Gastroesophageal sphincter (tissue), 4 donors: ENCODE data around the gene PDE5A. TPM values are rescaled to one million over a fixed set of nuclear protein-coding genes. Genes with fewer than 3 reads are reported as not detected.

Experiments
- ATAC-seq: fragments of 150-250 bp; one replicate; pipeline ENCODE4 v1.9.1; 2016; ENCODE audit warnings: mild to moderate bottlenecking, moderate library complexity
- H3K27ac ChIP-seq, 4 donors: fragments of 200-600 bp; sonication (generic) in 3 of 4; 1 replicate in 3 of 4; 2 replicates in 1 of 4; pipeline ENCODE4 v1.5.1; 2016 to 2019
- H3K27me3 ChIP-seq: fragments of 200-600 bp; sonication (generic); one replicate; pipeline ENCODE4 v1.5.1; 2019
- H3K36me3 ChIP-seq, 2 donors: fragments of 200-600 bp; sonication (generic); one replicate each; pipeline ENCODE4 v1.5.1; 2019; ENCODE audit warnings: control low read depth in 1 of 2
- H3K4me1 ChIP-seq, 3 donors: fragments of 200-600 bp; sonication (generic); 1 replicate in 2 of 3; 2 replicates in 1 of 3; pipeline ENCODE4 v1.5.1; 2016 to 2019; ENCODE audit warnings: control low read depth in 2 of 3
- H3K4me3 ChIP-seq, 2 donors: fragments of 200-600 bp; sonication (generic); one replicate each; pipeline ENCODE4 v1.5.1; 2019; ENCODE audit warnings: mild to moderate bottlenecking in 1 of 2, moderate library complexity in 1 of 2
- H3K9me3 ChIP-seq, 3 donors: fragments of 200-600 bp; sonication (generic); one replicate each; pipeline ENCODE4 v1.5.1; 2017 to 2019; ENCODE audit warnings: control low read depth in 2 of 3
- CTCF ChIP-seq, 4 experiments: fragments of 200-600 bp in 2 of 4; fragments of 450-650 bp in 2 of 4; sonication (generic) in 1 of 4; IDR thresholded peaks; one replicate each; pipeline ENCODE4 v1.5.1; 2017 to 2019; ENCODE audit warnings: antibody characterized with exemption in 4 of 4, mild to moderate bottlenecking in 2 of 4, moderate library complexity in 2 of 4
- EP300 ChIP-seq: sonication (generic); formaldehyde crosslinking; IDR thresholded peaks from one replicate; pipeline ENCODE4 v1.6.1; 2017; ENCODE audit warnings: antibody characterized with exemption, mild to moderate bottlenecking
- POLR2A ChIP-seq, 2 donors: fragments of 450-650 bp; IDR thresholded peaks; one replicate each; pipeline ENCODE4 v1.6.1; 2017; ENCODE audit warnings: antibody characterized with exemption in 2 of 2, mild to moderate bottlenecking in 2 of 2, moderate library complexity in 1 of 2
- POLR2AphosphoS5 ChIP-seq: sonication (generic); formaldehyde crosslinking; IDR thresholded peaks from one replicate; pipeline ENCODE4 v1.6.1; 2017; ENCODE audit warnings: antibody characterized with exemption
- WGBS, 2 donors: methylation state at CpG; one replicate each; pipeline ENCODE4 v1.1.5; 2018; ENCODE audit warnings: low coverage in 1 of 2; 5-methylcytosine and 5-hydroxymethylcytosine counted together
- total RNA-seq, 4 donors: library from RNA; depleted of rRNA; stranded (reverse); fragments of >200 nt; gene quantifications; one replicate each; pipeline ENCODE4 v1.1.0, GENCODE V29; 2016

The PDE5A gene
- total RNA-seq, 4 donors from 2014 or later = 126 to 358 (median 212) TPM

- peaks cover 0 to 70% of the 10 kb centered on the region in 2 donors for H3K36me3 ChIP-seq
- H3K27ac ChIP-seq = peak overlapping the region; percentile 56 to 81 (median 66)
- no peaks in the 10 kb centered on the region for H3K9me3 ChIP-seq
- peaks cover 9 to 93% (median 11%) of the 10 kb centered on the region in 3 donors for H3K4me1 ChIP-seq
- TF ChIP-seq EP300 (no peak), POLR2AphosphoS5 (no peak), POLR2A (IDR thresholded peaks at IDR 0.05) (no peak), CTCF (IDR thresholded peaks at IDR 0.05) (no peak)
- no peaks in the 10 kb centered on the region for H3K27me3 ChIP-seq
- 65 to 70% methylated on average over 3 of the region's 3 CpGs for WGBS, 2 donors
- no peak overlapping the region for H3K4me3 ChIP-seq
- ATAC-seq = no peak
Observed at GRCh38 chr4:119518915-119519410, 109.6 kb downstream of the PDE5A start.

GRCh38 chr4:119518230-119518892 lies 110.2 kb downstream of the PDE5A start:
- H3K4me1 ChIP-seq = peaks cover 9 to 91% (median 11%) of the 10 kb centered on the region in 3 donors
- peaks cover 0 to 75% of the 10 kb centered on the region in 2 donors for H3K36me3 ChIP-seq
- H3K4me3 ChIP-seq = no peak overlapping the region
- H3K27ac ChIP-seq = peak overlapping the region; percentile 56 to 81 (median 66)
- no peaks in the 10 kb centered on the region for H3K27me3 ChIP-seq
- TF ChIP-seq EP300 (no peak), POLR2AphosphoS5 (no peak), CTCF (IDR thresholded peaks at IDR 0.05) (no peak), POLR2A (IDR thresholded peaks at IDR 0.05) (no peak)
- ATAC-seq = no peak
- H3K9me3 ChIP-seq = no peaks in the 10 kb centered on the region
- WGBS, 2 donors = 35 to 65% methylated on average over 3 of the region's 3 CpGs

GRCh38 chr4:119517361-119518229 lies 111.0 kb downstream of the PDE5A start:
- H3K9me3 ChIP-seq = no peaks in the 10 kb centered on the region
- no peaks in the 10 kb centered on the region for H3K27me3 ChIP-seq
- peak overlapping the region; percentile 56 to 81 (median 66) for H3K27ac ChIP-seq
- H3K4me1 ChIP-seq = peaks cover 9 to 92% (median 11%) of the 10 kb centered on the region in 3 donors
- peaks cover 0 to 82% of the 10 kb centered on the region in 2 donors for H3K36me3 ChIP-seq
- WGBS, 2 donors = 13 to 43% methylated on average over 1 to 2 of the region's 2 CpGs
- H3K4me3 ChIP-seq = no peak overlapping the region
- TF ChIP-seq EP300 (no peak), CTCF (IDR thresholded peaks at IDR 0.05) (no peak), POLR2AphosphoS5 (no peak), POLR2A (IDR thresholded peaks at IDR 0.05) (no peak)
- peak; percentile 46 for ATAC-seq

GRCh38 chr4:119512398-119512797 lies 116.2 kb downstream of the PDE5A start:
- peaks cover 0 to 95% (median 16%) of the 10 kb centered on the region in 3 donors for H3K4me1 ChIP-seq
- peaks cover 0 to 69% of the 10 kb centered on the region in 2 donors for H3K36me3 ChIP-seq
- no peak for ATAC-seq

GRCh38 chr4:119510395-119511149 lies 118.0 kb downstream of the PDE5A start:
- TF ChIP-seq EP300 (no peak), POLR2AphosphoS5 (peak; percentile 75), CTCF (IDR thresholded peaks at IDR 0.05) (no peak)
- H3K4me3 ChIP-seq = no peak overlapping the region
- no peaks in the 10 kb centered on the region for H3K9me3 ChIP-seq
- WGBS, 2 donors = 26 to 33% methylated on average over 4 of the region's 4 CpGs
- peak; percentile 78 for ATAC-seq
- peak overlapping the region; percentile 81 to 94 (median 85) for H3K27ac ChIP-seq
- H3K36me3 ChIP-seq = peaks cover 2 to 64% of the 10 kb centered on the region in 2 donors
- peaks cover 0 to 89% (median 16%) of the 10 kb centered on the region in 3 donors for H3K4me1 ChIP-seq
- H3K27me3 ChIP-seq = no peaks in the 10 kb centered on the region

More at GRCh38 chr4:119512398-119512797, 116.2 kb downstream of the PDE5A start:
- H3K27ac ChIP-seq = peak overlapping the region; percentile 81 to 94 (median 85)
- 83 to 94% methylated on average over 2 of the region's 2 CpGs for WGBS, 2 donors
- no peak for TF ChIP-seq POLR2AphosphoS5
- H3K4me3 ChIP-seq = no peak overlapping the region
- no peaks in the 10 kb centered on the region for H3K27me3 ChIP-seq
- H3K9me3 ChIP-seq = no peaks in the 10 kb centered on the region
